GM06990 (cell line): ENCODE data around the gene FSTL4.

ENCODE experiments used
- DNase-seq: peaks from one replicate; pipeline ENCODE4 v3.0.0-alpha.2; 2011; ENCODE audit not compliant: insufficient read length; ENCODE audit errors: extremely low read depth
- H3K27me3 ChIP-seq: replicated peaks from 2 replicates; pipeline ENCODE4 v1.6.0; 2011; ENCODE audit warnings: low read length; ENCODE audit not compliant: control insufficient read depth, insufficient read depth
- H3K36me3 ChIP-seq: 2 replicates; pipeline ENCODE4 v1.5.1; 2011; ENCODE audit warnings: low read length; ENCODE audit not compliant: control insufficient read depth, insufficient read depth
- H3K4me3 ChIP-seq: replicated peaks from 2 replicates; pipeline ENCODE4 v1.5.1; 2011; ENCODE audit warnings: low read depth, mild to moderate bottlenecking, control low read depth, low read length
- CTCF ChIP-seq: IDR thresholded peaks from 2 replicates; pipeline ENCODE4 v1.5.1; 2011; ENCODE audit warnings: low read length, control low read depth, mild to moderate bottlenecking, inconsistent platforms; ENCODE audit not compliant: insufficient read depth, poor library complexity, severe bottlenecking

FSTL4 gene

GRCh38 chr5:133385346-133385745 lies 227.0 kb downstream of the FSTL4 start:
- no peak for DNase-seq
- no peaks in the 10 kb centered on the region for H3K36me3 ChIP-seq
- H3K4me3 ChIP-seq, result no peak overlapping the region
- TF ChIP-seq CTCF, result no peak
- H3K27me3 ChIP-seq, result no peaks in the 10 kb centered on the region; the same call in 1 of the 2 replicates

GRCh38 chr5:133384903-133385302 lies 227.4 kb downstream of the FSTL4 start:
- Histone ChIP-seq H3K27me3 (no peaks in the 10 kb centered on the region; the same call in 1 of the 2 replicates), H3K4me3 (no peak overlapping the region), H3K36me3 (no peaks in the 10 kb centered on the region)
- no peak for TF ChIP-seq CTCF
- no peak for DNase-seq

- Histone ChIP-seq H3K4me3 (no peak overlapping the region), H3K36me3 (no peaks in the 10 kb centered on the region), H3K27me3 (no peaks in the 10 kb centered on the region; the same call in 1 of the 2 replicates)
- DNase-seq, result no peak
- no peak for TF ChIP-seq CTCF
Observed at GRCh38 chr5:133384120-133384855, 228.1 kb downstream of the FSTL4 start.

- no peak for TF ChIP-seq CTCF
- Histone ChIP-seq H3K4me3 (no peak overlapping the region), H3K36me3 (no peaks in the 10 kb centered on the region), H3K27me3 (no peaks in the 10 kb centered on the region; the same call in 1 of the 2 replicates)
- no peak for DNase-seq
Observed at GRCh38 chr5:133383580-133383939, 228.8 kb downstream of the FSTL4 start.

GRCh38 chr5:133382661-133383579 lies 229.4 kb downstream of the FSTL4 start:
- TF ChIP-seq CTCF, result no peak
- Histone ChIP-seq H3K4me3 (no peak overlapping the region), H3K27me3 (no peaks in the 10 kb centered on the region; the same call in 1 of the 2 replicates), H3K36me3 (no peaks in the 10 kb centered on the region)
- DNase-seq, result no peak
